Memory B cell (primary cell): Measurements from ENCODE around the gene CGGBP1.
"Not testable (repeated sequence)": the region's sequence is repeated elsewhere in the genome, so short reads cannot be mapped to it uniquely, and the experiment has no call there.

ENCODE experiments used
- ATAC-seq: fragments of 150-1000 bp; cut with Tn5 transposase; 2 replicates; pipeline ENCODE4 v1.10.0; 2021; ENCODE audit warnings: low read depth, mild to moderate bottlenecking, moderate library complexity
- DNase-seq, 2 donors: peaks; one replicate each; pipeline ENCODE4 v3.0.0; 2022; ENCODE audit warnings: low spot score in 2 of 2
- H3K27ac Mint-ChIP-seq: one replicate; pipeline ENCODE4 v1.8.0; 2022; ENCODE audit warnings: mild to moderate bottlenecking, moderate library complexity, mixed read lengths
- H3K27me3 Mint-ChIP-seq: one replicate; pipeline ENCODE4 v1.8.0; 2022; ENCODE audit warnings: mixed read lengths
- H3K36me3 Mint-ChIP-seq: one replicate; pipeline ENCODE4 v1.8.0; 2022; ENCODE audit warnings: mild to moderate bottlenecking, mixed read lengths
- H3K4me1 Mint-ChIP-seq: one replicate; pipeline ENCODE4 v1.8.0; 2022; ENCODE audit warnings: mixed read lengths
- H3K4me3 Mint-ChIP-seq: one replicate; pipeline ENCODE4 v1.8.0; 2022; ENCODE audit warnings: mild to moderate bottlenecking, moderate library complexity, mixed read lengths
- H3K9me3 Mint-ChIP-seq: one replicate; pipeline ENCODE4 v1.8.0; 2022; ENCODE audit warnings: mixed read lengths

CGGBP1 gene

DNA sequence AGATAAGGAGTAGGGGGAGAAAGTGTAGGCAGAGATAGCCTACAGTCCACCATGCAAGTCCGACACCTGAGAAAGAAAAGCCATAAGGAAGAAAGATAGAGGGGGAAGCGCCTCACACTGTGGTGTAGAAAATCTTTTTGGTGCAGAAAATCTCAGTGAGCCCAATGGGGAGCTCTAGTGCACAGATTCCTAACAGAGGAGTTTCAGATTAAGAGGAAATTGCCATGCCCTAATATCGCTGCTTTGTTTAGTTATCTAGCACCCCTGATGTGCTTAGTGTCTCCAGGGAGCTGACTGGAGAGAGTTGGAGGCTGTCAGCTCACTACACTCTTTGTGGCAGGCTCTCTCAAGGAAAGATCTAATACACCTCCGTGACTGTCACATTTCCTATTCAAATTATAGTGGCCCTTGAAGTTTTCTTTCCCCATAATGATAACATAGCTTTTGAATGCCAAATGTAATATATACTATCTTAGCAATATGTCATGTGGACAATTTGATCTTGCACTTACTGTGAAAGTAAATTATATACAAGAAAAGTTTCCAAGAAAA, 33.7 kb downstream of the CGGBP1 start:
- Mint-ChIP-seq H3K27ac (no peak overlapping the region), H3K27me3 (no peaks in the 10 kb centered on the region), H3K4me1 (no peaks in the 10 kb centered on the region), H3K36me3 (peaks cover 3% of the 10 kb centered on the region), H3K4me3 (no peak overlapping the region), H3K9me3 (peaks cover 1% of the 10 kb centered on the region)
- ATAC-seq (no peak), DNase-seq (no peak)

DNA sequence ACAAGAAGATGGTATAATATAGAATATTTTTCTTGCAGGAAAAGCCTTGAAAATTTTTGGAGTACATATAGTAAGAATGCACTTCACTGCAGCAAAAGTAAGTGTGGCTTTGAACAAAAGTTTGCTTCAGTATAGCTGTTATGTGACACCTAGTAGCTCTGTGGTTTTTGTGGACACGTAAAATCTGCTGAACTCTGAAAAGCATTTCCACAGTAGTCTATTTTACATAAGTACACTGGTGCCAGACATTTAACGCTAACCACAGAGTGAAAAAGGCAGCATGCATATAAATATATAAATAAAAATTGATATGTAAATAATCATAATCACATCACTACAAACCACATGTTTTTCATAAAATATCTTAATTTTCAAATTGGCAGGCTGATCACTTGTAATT, 39.8 kb downstream of the CGGBP1 start:
- Mint-ChIP-seq H3K36me3 (no peaks in the 10 kb centered on the region), H3K9me3 (no peaks in the 10 kb centered on the region), H3K27me3 (peaks cover 8% of the 10 kb centered on the region), H3K4me3 (no peak overlapping the region), H3K27ac (no peak overlapping the region), H3K4me1 (peaks cover 2% of the 10 kb centered on the region)
- ATAC-seq: no peak
- DNase-seq: no peak

DNA sequence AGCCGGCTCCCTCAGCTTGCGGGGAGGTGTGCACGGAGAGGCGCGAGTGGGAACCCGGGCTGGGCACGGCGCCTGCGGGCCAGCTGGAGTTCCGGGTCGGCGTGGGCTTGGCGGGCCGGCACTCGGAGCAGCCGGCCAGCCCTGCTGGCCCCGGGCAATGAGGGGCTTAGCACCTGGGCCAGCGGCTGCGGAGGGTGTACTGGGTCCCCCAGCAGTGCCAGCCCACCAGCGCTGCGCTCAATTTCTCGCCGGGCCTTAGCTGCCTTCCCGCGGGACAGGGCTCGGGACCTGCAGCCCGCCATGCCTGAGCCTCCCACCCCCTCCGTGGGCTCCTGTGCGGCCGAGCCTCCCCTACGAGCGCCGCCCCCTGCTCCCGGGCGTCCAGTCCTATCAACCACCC, 43.1 kb downstream of the CGGBP1 start:
- not testable (repeated sequence) for H3K27ac Mint-ChIP-seq, H3K4me3 Mint-ChIP-seq, H3K9me3 Mint-ChIP-seq, ATAC-seq, H3K36me3 Mint-ChIP-seq, H3K4me1 Mint-ChIP-seq, DNase-seq
- H3K27me3 Mint-ChIP-seq: peaks cover 12% of the 10 kb centered on the region

DNA sequence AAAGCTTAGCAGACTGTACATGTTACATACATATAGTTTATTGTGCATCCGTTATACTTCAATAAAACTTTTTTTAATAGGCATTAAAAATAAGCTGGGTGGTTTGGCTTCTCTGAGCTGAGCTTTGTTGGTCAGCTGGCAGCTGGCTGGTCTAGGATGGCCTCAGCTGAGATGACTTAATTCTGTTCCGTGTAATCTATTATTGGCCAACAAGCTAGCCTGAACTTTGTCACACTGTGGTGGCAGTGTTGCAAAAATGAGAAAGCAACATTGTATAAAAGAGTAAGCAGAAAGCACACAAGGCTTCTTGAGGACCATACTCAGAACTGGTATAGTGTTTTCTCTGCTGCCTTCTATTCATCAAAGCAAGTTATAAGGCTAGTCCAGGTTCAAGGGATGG, 45.2 kb downstream of the CGGBP1 start:
- Mint-ChIP-seq H3K4me3 (no peak overlapping the region), H3K36me3 (no peaks in the 10 kb centered on the region), H3K27ac (no peak overlapping the region), H3K27me3 (peaks cover 14% of the 10 kb centered on the region), H3K9me3 (no peaks in the 10 kb centered on the region), H3K4me1 (peaks cover 10% of the 10 kb centered on the region)
- DNase-seq (no peak), ATAC-seq (no peak)

DNA sequence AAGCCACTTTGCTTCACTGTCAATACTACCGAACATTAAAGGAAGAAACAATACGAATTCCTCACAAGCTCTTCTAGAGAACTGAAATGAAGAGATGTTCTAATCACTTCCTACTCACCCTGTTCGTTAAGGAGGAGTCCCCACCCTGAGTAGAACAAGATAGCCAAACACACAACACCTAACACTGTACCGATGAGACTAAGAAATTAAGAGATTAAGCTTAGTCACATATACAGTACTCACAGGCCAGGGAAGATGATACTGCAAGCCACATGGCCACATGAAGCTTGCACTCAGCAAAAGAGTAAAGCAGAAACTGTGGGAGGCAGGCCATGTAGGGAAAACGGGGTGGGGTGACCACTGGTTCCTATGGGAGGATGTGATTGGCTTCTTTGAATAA, 48.0 kb downstream of the CGGBP1 start:
- Mint-ChIP-seq H3K4me3 (no peak overlapping the region), H3K27ac (no peak overlapping the region), H3K4me1 (peaks cover 11% of the 10 kb centered on the region), H3K9me3 (no peaks in the 10 kb centered on the region), H3K36me3 (no peaks in the 10 kb centered on the region), H3K27me3 (peaks cover 8% of the 10 kb centered on the region)
- DNase-seq: no peak
- ATAC-seq: no peak

DNA sequence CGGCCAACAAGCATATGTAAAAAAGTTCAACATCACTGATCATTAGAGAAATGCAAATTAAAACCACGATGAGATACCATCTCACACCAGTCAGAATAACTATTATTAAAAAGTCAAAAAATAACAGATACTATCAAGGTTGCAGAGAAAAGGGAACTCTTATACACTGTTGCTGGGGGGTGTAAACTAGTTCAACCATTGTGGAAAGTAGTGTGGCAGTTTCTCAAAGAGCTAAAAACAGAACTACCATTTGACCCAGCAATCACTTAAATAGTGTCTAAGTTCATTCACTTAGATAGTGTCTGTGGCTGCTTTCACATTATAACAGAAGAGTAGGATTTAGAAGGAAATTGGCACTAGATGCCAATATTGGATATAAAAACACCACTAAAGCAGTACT, 49.7 kb downstream of the CGGBP1 start:
- no peak for DNase-seq
- Mint-ChIP-seq H3K9me3 (no peaks in the 10 kb centered on the region), H3K4me3 (no peak overlapping the region), H3K36me3 (no peaks in the 10 kb centered on the region), H3K4me1 (peaks cover 11% of the 10 kb centered on the region), H3K27me3 (peaks cover 6% of the 10 kb centered on the region), H3K27ac (no peak overlapping the region)
- peak; percentile 24 for ATAC-seq

DNA sequence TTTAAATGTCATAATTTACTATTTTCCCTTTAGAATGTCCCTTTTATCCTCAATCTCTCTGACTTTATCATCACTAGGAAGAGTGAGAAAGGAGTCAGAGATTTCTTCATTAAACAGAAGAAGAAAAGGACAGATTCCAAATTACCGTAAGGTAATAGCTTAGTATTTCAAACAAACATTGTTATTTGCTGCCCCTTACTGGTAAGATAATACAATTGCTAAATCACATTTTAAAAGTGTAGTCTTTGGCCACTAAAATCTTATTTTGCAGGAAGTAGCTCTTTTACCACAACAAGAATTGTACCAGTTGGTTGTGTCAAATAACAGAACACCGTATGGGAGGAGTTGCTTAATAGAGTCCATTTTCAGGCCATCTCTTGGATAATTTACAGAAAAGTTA, 53.7 kb downstream of the CGGBP1 start:
- Mint-ChIP-seq H3K4me3 (no peak overlapping the region), H3K4me1 (peaks cover 9% of the 10 kb centered on the region), H3K9me3 (no peaks in the 10 kb centered on the region), H3K27ac (no peak overlapping the region), H3K36me3 (no peaks in the 10 kb centered on the region), H3K27me3 (no peaks in the 10 kb centered on the region)
- peak; percentile 66 for ATAC-seq
- DNase-seq: peak in 1 of 2 donors; percentile 29

DNA sequence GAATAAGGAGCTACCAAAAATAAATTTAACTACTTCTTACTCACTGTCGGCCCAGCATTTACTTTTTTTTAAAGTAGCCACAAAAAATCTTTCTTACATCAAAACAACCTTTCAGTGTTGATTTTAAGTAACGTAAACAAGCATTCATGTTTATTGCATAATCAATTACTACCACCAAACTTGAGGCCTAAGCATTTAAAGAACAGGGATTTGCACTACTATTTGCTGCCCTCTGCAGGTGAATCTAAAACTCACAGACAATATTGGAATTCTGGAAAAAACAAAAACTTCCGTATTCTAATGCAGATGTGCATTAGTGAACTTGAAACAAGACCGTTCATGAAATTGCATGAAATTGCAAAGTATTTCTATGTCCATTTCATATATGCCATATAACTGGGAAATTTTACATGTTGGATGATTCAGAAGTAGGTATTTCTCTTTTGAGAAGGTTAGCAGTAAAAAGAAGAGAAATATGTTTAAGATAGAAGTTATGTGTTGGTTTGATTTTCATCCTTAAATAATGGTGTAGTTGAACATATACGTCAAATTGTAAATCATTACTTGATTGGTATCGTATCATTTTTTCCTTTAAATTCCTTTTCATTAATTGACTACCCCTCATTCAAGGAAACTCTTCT, 55.6 kb downstream of the CGGBP1 start:
- ATAC-seq: peak; percentile 44
- Mint-ChIP-seq H3K4me1 (no peaks in the 10 kb centered on the region), H3K9me3 (no peaks in the 10 kb centered on the region), H3K4me3 (no peak overlapping the region), H3K27ac (no peak overlapping the region), H3K36me3 (no peaks in the 10 kb centered on the region), H3K27me3 (no peaks in the 10 kb centered on the region)
- peak in 1 of 2 donors; percentile 39 for DNase-seq

DNA sequence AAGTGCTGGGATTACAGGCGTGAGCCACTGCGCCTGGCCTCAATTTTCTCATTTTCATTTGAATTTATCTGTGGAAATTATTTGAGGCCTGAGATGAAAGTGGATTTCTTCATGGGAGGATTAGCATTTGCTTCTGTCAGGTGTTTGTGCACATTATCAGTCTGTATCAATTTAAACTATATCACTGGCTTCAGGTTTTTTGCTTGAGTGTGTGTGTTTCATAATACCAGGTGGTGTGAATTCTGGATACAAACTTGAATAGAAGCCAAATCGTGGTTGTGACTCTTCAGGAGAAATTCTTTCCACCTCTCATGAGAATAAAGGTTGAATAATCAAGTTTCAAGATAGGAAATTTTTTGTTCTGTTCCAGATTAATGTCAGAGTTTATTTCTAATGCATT, 56.4 kb downstream of the CGGBP1 start:
- Mint-ChIP-seq H3K9me3 (no peaks in the 10 kb centered on the region), H3K27me3 (no peaks in the 10 kb centered on the region), H3K27ac (no peak overlapping the region), H3K36me3 (no peaks in the 10 kb centered on the region), H3K4me3 (no peak overlapping the region), H3K4me1 (peaks cover 4% of the 10 kb centered on the region)
- no peak for DNase-seq
- no peak for ATAC-seq
